Stimulated activated CD4-positive, alpha-beta T cell treated with anti-CD3 and anti-CD28 coated beads, Interleukin-12 subunit alpha, Interleukin-12 subunit beta, amount 100 ng/mL, for 48 hours (primary cell): ENCODE results near the gene ITGB7.
A peak's percentile ranks its signal among the peaks of the same experiment; 100 is the strongest.
"Not testable (repeated sequence)": the region's sequence is repeated elsewhere in the genome, so short reads cannot be mapped to it uniquely, and the experiment has no call there.

Experiments used
- DNase-seq, 3 donors: peaks; one replicate each; pipeline ENCODE4 v3.0.0-alpha.2; 2020; ENCODE audit warnings: low read depth in 2 of 3, low spot score in 1 of 3

The ITGB7 gene

DNA sequence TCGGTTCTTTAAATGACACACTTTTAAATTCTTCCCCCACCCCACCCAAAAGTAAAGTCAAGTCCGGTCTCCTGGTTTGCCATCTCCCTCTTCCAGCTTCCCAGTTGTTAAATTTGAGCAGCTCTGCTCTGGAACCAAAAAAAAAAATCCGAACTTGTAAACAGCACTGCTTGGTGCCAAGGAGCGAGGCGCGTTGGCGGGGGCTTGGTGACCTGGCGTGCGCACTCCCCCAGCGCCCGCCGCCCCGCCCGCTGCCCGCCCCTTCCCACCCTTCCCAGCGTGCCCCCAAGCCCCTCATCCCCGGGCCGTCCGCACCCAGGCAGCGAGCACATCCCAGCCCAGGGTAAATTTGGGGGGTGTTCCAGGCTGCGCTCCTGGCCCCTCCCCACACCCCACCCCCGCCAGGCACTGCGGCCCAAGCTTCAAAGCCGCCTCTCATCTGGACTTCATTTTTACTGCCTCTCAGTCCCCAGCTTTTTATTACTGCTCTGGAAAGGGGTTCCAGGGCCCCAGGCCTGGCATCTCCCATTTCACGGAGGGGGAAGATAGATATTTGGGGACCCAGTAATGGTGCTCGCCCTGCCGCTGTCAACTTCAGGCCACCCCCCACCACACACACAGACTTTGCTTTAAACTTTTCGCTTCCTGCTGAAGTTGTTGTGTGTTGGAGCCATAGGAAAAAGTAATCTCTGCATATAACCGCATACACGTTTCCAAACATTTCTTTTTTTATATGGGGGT lies 11.7 kb upstream of the ITGB7 start:
- DNase-seq = no peak

DNA sequence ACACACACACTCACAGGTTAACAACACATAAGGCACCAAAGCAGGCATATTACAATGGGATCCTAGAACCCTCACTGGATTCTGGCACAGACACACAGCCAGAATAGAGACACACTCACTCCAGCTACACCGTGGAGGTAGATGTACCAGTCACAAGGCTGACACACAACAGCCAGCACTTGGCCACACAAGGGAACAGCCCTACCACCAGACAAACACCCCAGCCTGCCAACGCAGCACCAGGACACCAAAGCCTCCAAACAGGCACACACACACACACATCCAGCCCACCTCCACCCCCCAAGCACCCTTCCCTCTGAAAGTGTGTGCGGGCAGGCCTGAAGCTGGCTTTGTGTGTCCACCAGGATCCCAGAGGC lies 10.9 kb upstream of the ITGB7 start:
- DNase-seq = no peak

DNA sequence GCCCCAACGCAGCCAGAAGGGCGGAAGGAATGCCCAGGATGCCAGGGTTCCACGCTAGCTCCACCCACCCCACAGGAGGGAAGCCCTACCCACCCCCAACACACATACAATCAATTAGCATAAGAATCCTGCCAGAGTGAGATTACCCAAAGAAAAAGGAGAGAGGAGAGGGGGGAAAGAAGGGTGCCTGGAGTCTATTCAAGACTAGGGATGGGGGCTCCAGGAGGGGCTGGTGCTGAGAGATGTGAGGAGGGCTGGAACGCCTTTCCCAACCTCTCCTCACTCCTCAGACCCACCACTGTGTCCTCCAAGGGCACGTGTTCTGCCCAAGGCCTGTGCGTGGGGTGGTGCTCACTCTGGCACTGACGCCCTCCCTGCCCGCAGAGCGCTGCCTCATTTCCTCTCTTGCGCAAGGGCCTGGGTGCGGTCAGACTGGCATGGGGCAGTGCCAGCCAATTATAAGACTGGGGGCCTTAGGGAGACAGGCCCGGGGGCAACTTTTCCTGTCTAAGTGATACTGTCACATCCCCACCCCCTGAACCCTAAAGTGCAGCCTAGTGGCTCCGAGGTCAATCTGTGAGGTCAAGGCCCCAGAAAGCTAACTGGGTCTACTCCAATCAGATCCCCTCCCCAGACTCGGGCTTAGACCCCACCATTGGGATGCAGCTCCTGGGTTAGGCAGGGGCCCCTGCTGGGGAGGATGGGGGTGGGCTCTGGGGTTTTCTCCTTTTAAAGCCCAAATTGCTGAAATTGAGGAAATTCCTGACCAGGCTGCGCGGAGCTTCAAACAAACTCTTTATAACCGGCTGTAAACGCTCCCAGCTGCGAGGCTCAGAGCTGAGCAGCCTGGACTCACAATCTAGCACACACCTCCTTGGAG lies 10.2 kb upstream of the ITGB7 start:
- no peak for DNase-seq

DNA sequence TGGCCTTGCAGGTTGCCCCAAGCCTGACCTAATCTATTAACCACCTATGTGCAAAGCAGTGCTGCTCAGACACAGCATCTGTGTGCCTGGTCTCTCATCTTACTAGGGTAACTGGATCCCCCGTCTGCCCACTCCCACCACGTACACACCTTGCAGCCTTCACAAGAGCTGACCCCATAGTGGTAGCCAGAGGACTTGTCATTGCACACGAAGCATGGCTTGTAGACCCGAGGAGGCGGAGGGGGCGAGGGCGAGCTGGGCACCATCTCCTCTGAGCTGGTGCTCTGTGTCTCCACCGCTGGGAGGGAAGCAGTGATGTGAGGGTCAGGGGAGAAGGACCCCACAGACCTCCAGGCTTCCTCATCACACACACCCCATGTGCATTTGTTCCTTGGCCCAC lies 8.4 kb upstream of the ITGB7 start:
- DNase-seq = no peak

DNA sequence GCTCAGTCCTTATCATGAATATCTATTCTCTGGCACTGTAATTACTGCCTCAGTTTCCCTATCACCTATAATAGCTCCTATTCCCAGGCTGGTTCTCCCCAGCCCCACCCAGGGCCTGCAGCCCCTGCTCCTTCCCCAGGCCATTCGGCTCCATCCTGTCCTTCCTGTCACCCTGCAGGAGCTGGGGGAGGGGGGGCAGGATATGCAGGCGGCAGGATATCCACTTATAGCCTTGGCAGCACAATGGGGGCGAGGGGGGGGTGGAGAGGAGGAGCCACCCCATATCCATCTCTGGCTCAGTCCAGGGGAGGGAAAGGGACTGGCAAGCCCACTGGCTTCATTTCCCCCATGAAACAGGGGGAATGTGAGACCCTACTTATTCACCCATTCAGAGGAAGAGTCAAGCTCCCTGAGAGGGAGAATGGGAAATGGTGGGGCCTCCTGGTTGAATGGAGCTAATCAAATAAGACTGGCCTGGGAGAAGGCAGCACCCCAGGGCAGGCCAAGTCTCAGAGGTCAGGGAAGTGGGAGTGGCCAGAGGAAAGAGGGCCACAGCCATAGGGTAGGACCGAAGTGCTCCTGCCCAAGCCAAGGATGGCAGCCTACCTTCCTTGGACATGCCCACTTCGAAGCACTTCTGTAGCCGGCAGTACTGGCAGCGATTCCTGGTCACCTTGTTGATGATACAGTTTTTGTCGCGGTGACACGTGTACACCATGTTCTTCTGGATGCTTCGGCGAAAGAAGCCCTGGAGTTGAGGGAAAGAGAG lies 7.8 kb upstream of the ITGB7 start:
- no peak for DNase-seq

DNA sequence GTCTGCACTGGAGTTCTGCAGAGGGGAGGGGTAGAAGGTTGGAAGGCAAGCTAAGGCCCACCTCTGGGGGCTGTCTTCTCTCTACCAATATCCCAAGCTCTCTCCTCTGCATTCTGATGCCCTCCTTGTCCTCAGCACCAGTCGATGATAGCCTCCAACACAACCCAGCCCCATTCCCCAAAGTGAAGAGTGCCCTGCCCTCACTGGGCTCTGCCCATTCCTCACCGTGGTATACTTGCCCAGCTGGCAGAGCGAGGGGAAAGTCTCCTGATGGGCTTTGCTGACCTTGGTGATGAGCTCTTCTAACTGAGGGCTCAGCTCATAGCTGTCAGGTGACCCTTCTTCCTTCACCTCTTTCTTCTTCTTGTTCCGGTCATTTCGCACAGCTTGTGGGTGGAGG lies 7.2 kb upstream of the ITGB7 start:
- no peak for DNase-seq

DNA sequence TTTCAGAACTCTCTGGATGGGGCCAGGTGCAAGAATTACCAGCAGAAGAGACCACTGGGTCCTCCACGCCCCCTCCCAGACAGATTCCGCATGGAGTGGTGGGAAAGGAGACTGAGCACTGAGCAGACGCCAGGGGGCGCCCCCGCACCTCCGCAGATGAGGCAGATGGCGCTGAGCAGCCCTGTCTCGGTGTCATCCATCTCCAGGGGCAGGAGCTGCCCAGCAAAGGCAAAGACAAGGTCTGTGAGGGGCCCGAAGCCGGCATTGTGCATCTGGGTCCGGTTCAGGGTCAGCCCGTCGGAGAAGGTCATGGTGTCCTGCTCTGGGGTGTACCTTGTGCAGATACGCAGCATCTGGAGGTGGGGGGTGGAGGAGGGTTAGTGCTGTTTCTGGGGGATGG lies 6.3 kb upstream of the ITGB7 start:
- DNase-seq = peak; percentile 65 to 85 (median 83)

DNA sequence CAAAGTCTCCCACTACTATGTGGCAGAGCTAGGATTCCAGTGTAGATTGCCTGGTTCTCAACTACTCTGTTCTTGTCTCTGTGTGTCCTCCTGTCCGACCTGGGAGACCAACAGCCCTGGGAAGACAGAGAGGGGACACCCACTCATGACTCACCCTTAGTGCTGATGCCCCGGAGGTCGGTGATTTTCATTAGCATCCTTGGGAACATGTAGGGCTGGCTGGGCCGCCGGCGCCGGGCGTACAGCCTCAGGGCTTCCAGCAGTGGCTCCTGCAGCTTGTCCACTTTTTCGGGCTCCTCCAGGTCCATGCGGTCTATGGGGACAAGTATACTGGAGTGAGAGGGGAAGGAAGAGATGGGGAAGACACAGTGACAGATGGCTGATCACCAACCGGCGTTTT lies 5.9 kb upstream of the ITGB7 start:
- no peak for DNase-seq

DNA sequence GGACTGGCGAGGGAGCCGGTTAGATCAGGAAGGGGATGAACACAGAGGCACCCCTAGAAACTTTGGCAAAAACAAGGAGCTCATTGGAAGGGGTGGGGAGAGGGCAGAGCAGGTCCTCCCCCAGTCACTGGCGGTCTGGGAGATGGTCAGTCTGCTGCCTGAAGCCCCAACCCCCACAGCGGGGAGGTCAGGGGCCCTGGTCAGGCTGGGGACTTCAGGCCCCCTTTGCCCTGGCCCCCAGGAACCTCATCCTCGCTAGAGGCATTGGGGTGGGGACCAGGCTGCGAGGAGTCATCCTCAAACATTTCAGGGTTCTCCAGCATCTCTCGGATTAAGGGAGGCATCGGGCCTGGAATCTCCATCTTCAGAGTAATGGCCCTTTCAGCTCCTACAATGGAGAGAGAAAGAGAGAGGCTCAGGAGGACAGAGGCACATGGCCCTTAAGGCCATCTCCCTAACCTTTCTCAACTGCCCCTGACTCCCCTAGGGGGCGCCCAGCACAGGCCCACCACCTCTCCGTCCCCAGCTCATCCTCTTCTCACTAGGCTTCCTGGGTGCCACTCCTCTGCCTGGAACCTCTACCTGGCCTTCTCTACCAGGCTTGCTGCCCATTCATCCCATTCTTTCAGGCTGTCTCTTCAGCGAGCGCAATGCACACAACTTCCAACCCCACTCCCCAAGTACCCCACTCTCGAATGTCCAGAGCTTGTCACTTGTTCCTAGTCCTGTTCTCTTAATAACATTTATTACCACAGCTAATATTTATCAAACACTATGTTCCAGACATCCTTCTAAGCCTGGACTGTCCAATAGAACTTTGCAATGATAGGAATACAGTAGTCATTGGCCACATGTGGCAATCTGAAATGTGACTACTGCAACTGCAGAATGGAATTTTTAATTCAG lies 4.7 kb upstream of the ITGB7 start:
- no peak for DNase-seq

DNA sequence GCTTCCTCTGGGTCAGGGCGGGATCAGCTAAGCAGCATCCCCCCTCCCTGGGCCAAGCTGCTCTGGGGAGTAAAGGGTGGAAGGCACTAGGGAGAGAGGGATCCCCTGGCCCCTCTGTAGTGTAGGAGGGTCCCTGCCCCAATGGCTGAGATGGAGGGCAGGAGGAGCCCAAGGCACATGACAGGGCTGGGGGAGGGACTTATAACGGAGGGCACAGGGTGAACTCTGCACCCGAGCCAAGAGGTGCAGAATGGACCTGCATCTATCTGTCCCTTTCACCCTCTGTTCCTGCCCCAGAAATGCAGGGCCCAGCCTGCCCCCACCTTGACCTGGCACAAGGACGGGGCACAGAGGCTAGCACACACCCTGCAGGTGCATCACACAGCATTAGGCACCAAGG lies 3.8 kb upstream of the ITGB7 start:
- no peak for DNase-seq

DNA sequence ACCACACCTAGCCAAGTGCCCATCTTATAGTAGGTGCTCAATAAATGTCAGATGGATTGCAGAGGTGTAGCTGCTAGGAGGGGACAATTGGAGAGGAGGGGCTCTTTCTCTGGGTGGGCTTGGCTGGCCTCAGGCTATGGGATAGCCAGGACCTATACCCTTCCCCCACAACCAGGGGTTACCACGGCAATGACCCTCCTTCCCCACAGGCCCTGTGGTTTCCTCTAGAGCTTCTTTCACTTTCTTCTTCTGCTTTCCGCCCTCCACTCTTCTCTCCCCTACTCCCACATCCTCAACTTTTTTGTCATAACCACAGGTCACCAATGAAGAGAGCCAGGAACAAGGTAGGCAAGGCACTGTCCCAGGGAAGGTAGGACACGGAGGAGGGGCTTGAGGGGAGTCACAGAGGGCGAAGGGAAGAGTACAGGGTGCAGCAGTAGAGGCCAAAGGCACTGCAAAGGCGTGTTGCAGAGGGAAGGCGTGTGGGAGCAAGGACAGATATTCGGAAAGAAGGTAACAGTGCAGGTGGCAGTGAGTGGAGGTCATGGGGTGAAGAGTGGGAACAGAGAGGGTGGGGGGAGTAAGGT lies 1.9 kb upstream of the ITGB7 start:
- DNase-seq = no peak

DNA sequence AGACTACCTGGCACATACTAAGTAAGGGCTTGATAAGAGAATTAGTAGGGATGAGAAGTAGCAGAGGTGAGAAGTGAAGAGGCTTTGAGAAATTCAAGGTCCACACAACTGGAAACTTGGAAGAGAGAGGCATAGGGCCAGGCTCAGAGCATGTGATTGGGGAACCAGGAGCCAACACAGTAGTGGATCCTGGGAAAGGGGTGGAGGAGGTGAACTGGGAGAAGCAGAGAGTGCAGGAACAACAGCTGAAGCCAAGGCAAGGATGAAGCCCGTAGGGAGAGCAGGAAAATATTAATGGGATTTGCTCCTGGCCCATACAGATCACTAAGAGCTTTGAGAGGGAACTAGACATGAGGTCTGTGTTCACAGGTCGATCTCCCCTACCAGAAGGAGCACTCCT lies 1.4 kb upstream of the ITGB7 start:
- DNase-seq = no peak

DNA sequence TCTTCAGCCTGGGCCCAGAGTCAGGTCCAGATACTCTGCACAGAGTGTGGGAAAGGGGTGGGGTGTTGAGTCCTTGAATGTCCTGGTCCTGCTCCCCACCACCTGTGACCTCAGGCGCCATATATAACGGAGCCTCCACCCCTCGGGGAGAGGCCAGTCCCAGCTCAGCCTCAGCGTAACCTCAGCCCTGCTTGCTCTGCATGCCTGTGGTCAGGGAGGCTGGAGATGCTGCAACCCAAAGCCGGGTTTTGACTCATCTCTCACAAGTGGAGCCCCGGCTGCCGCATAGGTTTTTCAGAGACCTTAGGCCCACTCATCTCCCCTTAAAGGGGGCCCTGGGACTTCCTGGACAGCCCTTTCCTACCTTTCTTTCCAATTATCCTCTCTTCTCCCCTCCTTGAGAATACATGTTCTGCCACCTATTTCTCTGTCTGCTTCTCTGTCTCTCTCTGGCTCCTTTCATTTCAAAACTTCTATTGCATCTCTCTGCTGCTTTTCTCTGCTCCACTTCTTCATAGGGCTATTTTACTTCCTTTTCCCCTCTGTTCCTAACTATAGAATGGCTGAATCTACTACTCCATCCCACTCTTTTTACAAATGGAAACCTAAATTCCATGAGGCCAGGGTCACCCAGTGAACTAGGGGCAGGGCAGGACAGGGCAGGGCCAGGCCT lies 1.2 kb downstream of the ITGB7 start:
- peak; percentile 60 to 74 (median 73) for DNase-seq

DNA sequence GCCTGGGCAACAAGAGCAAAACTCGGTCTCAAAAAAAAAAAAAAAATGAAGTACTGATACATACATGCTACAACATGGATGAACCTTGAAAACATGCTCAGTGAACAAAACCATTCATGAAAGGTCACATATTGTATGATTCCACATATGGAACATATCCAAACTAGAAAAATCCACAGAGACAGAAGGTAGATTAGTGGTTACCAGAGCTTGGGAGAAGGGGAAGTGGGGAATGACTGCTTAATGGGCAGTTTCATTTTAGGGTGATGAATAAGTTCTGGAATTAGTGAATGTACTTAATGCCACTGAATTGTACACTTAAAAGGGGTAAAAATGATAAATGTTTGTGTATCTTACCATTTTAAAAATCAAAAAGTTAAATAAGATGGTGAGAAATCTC lies 2.7 kb downstream of the ITGB7 start:
- no peak for DNase-seq

DNA sequence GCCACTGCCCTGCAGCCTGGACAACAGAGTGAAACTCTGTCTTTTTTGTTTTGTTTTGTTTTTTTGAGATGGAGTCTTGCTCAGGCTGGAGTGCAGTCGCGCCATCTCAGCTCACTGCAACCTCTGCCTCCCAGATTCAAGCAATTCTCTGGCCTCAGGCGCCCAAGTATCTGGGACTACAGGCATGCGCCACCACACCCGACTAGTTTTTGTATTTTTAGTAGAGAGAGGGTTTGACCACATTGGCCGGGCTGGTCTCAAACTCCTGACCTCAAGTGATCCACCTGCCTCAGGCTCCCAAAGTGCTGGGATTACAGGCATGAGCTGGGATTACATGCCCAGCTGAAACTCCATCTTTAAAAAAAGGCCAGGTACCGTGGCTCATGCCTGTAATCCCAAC lies 4.7 kb downstream of the ITGB7 start:
- not testable (repeated sequence) for DNase-seq

DNA sequence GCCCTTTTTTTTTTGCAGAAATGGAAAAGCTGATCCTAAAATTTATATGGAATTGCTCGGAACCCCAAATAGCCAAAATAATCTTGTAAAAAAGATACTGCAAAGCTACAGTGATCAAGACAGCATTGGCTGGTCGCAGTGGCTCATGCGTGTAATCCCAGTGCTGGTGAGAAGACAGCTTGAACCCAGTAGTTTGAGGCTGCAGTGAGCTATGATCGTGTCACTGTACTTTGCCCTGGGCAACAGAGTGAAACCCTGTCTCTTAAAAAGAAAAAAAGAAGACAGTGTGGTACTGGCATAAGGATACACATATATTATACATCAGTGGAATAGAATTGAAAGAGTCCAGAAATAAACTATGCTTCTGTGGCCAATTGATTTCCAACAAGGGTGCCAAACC lies 5.4 kb downstream of the ITGB7 start:
- no peak for DNase-seq

DNA sequence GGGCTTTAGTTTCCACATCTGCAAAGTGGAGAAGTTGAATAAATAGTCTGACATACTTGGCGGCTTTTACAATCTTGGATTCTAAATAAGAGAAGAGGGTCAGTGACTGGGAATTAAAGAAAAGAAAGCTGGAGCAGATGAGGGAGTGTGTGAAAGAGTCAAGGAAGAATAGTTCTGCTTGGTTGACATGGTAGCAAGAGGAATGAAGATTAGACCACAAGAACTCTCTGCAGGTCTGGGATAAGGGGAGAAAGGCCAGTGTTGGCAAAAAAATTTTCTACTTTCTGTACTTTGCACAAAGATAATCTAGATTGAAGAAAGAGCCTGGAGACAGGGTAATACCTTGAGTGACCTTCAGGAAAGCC lies 5.9 kb downstream of the ITGB7 start:
- DNase-seq = no peak

DNA sequence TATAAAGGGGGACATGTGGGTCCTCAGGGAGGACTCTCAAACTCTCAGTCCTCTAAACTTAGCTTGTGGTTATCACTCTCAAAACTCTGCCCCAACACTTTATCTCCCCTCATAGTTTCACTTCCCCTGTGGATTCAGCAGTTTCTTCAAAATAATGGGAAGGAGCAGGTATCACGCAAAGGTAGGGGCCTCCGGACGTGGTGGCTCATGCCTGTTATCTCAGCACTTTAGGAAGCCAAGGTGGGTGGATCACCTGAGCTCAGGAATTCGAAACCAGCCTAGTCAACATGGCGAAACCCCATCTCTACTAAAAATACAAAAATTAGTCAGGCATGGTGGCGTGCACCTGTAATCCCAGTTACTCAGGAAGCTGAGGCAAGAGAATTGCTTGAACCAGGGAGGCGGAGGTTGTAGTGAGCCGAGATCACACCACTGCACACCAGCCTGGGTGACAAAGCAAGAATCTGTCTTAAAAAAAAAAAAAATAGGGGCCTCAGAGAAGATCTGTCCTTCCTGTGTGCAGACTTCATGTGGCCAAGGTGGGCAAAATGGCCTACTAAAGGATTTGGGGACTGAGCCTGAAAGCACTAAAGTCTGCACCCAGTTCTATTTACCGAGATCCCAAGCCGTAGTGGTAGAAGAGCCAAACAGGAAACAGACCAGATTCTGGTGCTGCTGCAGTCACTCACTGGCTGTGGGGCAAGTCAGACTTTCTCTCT lies 6.4 kb downstream of the ITGB7 start:
- no peak for DNase-seq

DNA sequence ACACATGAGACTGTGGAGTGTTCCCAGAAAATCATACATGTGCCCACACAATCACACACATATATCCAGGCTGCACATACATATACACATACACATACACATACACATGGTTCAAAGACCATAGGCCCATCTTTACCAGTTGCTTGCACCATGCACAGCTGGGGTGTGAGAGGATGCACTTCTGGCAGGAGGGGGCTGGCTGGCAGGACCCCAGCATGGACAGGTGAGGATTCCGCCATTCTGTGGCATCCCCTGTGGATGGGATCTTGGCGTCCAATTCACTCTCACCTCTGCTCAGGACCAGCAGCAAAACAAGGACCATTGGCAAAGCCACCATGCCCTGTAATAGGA lies 7.0 kb downstream of the ITGB7 start:
- no peak for DNase-seq
